Activated naive CD4-positive, alpha-beta T cell treated with Interleukin-2 at 50 U/mL for 16 hours (primary cell): Measurements from ENCODE around the gene SPATA7.
"Not testable (repeated sequence)": the region's sequence is repeated elsewhere in the genome, so short reads cannot be mapped to it uniquely, and the experiment has no call there.

Experiments used
- DNase-seq: peaks from one replicate; pipeline ENCODE4 v3.0.0-alpha.2; 2020

The SPATA7 gene, protein sequence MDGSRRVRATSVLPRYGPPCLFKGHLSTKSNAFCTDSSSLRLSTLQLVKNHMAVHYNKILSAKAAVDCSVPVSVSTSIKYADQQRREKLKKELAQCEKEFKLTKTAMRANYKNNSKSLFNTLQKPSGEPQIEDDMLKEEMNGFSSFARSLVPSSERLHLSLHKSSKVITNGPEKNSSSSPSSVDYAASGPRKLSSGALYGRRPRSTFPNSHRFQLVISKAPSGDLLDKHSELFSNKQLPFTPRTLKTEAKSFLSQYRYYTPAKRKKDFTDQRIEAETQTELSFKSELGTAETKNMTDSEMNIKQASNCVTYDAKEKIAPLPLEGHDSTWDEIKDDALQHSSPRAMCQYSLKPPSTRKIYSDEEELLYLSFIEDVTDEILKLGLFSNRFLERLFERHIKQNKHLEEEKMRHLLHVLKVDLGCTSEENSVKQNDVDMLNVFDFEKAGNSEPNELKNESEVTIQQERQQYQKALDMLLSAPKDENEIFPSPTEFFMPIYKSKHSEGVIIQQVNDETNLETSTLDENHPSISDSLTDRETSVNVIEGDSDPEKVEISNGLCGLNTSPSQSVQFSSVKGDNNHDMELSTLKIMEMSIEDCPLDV

DNA sequence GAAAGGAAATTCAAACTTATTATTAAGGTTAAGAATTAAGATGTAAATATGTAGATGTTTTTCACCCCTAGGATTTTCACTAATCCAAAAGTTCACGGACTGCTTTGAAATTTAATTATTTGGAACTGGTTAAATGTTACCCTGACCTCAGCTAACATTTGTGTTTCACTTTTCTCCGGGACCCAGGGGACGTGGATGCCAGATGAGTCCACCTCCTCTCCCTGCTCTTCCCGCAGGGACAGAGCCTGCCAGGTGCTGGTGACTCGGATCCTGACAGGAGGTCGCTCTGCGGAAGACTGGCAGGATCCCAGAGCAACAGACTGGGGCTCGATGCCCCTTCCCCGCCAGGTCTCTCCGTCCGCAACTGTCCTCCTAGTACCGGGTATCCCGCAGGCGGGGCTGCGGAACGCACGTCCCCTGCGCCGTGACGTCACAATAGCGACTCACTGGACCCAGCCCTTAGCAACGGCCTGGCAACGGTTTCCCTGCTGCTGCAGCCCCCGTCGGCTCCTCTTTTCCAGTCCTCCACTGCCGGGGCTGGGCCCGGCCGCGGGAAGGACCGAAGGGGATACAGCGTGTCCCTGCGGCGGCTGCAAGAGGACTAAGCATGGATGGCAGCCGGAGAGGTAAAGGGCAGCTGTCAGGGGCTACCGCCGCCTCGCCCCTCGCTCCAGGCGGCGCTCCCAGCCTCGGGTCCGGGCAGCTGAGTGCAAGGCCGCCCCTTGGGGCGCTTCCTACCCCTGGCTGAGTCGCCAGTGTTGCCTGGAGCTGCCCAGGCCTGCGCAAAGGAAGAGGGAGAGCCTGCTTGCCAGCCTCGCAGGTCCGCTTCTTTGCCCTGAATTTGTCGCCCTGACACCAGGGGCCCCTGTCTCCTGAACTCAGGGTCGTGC lies at the start of gene SPATA7:
SPATA7 (plus strand) TSS at position 446 of the 890 bp plus-strand sequence; CDS start at position 608, 162 bp downstream.
- DNase-seq = peak; percentile 83

DNA sequence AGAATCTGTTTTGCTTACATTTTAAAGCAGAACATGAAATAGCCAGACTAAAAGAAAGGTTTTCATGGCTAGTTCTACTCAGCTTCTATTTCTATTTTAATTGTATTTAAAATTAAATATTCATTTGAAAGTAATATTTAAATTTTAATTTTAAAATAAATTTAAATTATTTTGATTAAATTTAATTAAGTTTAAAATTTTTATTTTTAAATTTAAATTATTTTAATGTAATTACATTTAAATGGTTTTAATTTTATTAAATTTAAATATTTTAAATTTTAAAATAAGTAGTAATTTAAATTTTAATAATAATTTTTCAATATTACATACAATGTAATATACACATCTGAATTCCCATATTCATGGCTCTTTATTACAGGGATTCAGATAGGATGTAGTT lies 45.1 kb upstream of the SPATA7 start:
- no peak for DNase-seq

DNA sequence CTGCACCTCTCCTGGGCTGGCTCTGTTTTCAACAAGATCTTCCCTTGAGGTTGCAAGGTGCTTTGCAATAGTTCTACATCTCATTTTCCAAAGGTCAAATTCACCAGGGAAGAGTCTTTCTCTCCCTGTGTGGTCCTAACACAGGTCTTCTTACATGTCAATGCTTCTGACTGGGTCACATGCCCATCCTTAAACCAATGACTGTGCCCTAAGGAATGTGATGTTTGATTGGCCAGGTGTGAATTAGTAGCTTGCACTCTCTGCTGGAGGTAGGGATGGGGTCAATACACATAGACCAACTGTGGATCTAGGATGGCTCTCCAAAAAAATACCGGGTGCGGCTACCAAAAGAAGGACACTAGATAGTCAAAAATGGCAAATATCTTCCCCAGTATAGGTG lies 42.5 kb upstream of the SPATA7 start:
- no peak for DNase-seq

DNA sequence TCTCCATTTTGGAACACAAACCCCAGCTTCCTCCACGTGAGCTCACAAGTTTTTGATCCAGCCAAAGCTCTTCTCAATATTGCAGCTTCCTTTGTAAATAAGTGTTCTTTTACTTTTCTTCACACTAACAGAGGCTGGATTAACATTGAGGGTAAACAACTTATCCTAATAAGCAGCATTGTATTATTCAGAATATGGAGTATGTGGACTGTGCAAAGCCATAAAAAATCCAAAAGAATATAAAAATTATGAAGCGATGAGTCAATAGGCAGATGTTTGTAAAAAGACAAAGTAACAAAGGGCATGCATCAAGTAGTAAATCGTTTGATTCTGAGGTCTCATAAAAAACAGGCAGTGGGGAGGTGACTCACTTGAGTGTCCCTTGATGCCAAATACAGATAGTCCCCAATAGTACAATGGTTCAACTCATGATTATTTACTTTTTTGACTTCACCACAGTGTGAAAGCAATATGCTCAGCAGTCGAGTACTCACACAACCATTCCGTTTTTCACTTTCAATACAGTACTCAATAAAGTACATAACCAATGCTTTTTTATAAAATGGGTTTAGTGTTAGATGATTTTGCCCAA lies 39.3 kb upstream of the SPATA7 start:
- no peak for DNase-seq

DNA sequence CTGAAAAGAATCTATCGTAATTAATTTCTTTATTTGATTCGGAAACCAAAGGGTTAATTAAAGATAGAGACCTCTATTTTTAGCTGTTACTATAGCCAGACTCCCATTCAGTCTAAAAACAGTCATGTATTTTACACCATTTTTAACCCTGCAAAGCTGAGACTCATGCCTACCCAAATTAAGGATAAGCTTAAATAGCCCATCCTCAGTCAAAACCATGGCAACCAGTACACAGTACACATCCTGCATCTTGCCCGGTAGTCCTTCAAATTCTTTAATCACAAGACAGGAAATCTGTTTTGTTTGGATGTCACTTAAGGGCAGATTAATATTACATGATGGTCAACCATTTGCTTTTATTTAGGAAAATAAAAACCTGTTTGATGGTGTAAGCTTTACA lies 36.9 kb upstream of the SPATA7 start:
- no peak for DNase-seq

DNA sequence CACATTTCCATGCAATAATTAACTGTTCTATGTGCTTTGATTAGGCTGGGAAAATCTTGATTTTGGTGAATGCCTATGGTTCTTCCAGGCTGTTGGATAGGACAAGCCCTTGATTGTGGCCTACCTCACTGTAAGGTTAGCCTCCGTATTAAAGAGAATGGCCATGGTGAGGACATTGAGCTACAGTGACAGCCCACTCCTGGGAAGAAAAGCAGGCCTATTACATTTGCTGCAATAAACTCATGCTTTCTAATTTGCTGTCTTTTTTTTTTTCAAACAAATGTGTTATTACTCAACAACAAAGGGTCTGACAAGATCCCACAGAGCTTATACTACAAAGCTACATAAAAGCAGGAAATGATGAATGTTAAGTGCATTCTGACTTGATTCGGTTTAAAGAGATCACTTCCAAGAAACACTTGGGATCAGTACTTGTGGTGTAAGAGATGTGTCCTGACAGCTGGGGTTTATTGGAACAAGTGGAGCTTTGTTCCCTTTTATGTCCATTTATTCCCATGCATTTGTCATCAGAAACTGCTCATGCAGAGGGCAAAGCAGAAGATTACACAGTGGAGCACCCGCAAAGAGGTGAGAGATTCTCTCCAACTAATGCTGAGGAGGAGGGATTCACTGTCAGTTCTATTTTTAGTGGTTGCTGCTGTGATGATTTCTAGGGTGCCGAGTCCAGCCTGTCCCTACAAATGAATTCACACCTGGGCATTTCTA lies 33.3 kb upstream of the SPATA7 start:
- DNase-seq = no peak

DNA sequence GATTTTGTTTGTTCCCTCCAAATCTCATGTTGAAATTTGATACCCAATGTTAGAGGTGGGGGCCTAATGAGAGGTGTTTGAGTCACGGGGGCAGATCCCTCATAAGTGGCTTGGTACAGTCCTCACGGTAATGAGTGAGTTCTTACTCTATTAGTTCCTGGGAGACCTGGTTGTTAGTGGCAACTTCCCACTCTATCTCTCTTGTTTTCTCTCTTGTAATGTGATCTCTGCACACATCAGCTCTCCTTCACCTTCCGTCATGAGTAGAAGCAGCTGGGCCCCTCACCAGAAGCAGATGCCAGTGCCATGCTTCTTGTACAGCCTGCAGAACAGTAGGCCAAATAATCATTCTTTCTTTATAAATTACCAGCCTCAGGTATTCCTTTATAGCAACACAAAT lies 32.8 kb upstream of the SPATA7 start:
- DNase-seq = no peak

DNA sequence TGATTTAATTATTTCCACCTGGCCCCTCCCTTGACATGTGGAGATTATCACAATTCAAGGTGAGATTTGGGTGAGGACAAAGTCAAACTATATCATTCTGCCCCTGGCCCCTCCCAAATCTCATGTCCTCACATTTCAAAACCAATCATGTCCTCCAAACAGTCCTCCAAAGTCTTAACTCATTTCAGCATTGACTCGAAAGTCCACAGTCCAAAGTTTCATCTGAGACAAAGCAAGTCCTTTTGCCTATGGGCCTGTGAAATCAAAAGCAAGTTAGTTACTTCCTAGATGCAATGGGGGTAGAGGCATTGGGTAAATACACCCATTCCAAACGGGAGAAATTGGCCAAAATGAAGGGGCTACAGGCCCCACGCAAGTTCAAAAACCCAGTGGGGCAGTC lies 31.1 kb upstream of the SPATA7 start:
- no peak for DNase-seq

DNA sequence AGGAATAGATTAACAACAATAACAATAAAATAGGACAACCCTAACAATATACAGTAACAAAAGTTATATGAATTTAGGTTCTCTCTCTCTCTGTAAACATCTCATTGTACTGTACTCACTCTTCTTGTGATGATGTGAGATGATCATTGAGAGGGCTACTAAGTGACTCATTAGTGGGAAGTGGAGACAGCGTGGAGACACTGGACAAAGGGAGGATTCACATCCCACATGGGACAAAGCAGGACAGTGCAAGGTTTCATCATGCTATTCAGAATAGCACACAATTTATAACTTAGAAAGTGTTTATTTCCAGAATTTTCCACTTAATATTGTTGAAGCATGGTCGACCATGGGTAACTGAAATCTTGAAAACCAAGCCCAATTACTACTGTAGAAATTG lies 26.0 kb upstream of the SPATA7 start:
- DNase-seq = no peak

DNA sequence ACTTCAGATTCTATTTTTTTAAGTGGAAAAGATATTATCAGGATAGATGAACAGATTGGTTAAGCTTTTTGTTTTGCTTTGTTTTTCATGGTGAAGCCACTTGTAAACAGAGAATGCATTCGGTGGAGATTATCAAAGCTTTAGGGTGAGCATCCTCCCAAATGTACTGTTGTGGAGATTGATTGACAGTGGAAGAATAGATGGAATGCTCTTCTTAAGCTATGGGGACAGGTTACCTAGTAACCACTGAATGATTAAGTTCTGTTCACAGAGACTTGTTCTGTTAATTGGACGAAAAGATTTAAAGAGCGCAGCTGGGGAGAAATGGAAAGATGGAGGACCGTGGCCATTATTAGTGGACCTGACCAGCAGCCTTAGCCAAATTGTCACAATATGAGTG lies 21.8 kb upstream of the SPATA7 start:
- DNase-seq = no peak

DNA sequence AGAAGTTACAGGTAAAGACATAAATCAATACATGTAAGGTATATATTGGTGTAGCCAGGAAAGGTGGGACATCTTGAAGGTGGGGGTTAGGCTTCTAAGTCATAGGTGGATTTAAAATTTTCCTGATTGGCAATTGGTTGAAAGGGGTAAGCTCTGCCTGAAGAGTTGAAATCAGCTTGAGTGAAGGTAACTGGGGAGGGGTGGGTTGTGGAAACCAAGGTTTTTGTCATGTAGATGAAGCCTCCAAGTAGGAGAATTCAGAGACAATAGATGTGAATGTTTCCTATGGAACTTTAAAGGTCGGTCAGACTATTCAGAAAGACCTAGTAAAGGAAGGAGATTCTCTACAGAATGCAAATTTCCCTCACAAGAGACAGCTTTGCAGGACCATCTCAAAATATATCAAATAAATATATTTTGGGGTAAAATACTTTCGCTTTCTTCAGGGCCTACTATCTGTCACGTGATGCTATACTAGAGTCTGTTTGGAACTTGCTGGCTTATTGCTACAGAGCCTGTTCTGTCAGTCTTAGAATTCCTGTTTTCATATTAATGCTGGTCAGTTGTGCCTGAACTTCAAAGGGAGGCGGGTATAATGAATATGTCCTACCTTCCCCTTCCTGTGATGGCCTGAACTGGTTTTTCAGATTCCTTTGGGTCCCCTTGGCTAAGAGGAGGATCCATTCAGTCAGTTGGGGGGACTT lies 20.6 kb upstream of the SPATA7 start:
- no peak for DNase-seq

DNA sequence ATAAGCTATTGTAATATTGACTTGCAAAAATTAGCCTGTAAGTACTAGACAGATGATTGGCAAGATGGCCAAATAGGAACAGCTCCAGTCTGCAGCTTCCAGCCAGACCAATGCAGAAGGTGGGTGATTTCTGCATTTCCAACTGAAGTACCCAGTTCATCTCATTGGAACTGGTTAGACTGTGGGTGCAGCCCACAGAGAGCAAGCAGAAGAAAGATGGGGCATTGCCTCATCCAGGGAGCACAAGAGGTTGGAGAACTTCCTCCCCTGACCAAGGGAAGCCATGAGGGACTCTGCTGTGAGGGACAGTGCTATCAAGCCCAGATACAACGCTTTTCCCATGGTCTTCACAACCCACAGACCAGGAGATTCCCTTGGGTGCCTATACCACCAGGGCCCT lies 16.0 kb upstream of the SPATA7 start:
- DNase-seq = no peak

DNA sequence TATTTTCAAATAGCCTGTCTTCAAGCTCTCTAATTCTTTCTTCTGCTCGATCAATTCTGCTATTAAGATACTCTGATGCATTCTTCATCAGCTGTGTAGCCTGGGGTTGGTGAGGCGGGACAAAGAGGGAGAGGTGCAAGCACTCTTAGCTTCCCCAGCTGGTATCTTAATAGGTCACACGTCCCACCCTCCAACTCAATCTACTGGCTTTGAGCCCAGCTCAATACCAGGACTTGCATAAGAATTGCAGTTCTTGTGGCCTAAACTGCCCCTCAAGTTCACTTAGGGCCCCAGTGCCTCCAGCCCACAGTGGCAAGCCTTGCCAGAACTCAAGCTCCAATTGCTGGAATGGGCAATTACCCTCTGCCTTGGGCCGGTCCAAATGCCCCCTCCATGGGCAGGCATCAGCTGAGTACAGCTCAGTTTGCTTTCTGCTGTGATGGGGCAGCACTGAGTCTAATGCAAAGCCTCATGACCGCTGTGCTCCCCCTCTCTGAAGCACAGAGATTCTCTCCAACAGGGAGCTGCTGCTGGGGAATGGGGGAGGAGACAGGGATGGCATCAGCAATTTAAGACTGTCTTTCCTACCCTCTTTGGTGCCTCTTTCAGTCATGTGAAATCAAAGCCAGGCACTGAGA lies 5.6 kb upstream of the SPATA7 start:
- no peak for DNase-seq

DNA sequence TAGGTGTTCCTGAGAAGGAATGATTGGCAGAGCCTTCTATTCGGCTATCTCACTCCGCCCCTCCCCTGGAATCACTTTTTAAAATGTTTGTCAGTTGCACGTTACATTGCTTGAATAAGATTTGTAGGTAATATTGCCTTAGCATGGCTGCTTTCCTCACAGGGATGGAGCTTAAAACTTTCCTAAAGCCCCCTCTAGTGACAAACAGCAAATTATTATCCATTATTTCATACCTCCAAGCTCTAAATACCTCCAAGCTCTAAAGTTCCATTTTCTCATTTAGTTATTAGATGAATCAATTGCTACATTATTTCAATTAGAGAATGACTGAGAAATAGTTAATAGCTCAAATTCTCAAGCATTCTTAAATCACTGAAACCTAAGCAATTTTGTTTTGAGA lies 5.1 kb upstream of the SPATA7 start:
- DNase-seq = no peak

DNA sequence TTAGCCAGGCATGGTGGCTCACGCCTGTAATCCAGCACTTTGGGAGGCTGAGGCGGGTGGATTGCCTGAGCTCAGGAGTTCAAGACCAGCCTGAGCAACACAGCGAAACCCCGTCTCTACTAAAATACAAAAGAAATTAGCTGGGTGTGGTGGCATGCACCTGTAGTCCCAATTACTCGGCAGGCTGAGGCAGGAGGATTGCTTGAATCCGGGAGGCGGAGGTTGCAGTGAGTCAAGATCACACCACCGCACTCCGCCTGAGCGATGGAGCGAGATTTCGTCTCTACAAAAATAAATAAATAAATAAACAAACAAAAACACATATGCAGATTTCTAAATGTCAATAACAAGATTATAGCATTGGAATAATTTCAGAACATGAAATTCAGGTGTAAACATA lies 3.8 kb upstream of the SPATA7 start:
- not testable (repeated sequence) for DNase-seq

DNA sequence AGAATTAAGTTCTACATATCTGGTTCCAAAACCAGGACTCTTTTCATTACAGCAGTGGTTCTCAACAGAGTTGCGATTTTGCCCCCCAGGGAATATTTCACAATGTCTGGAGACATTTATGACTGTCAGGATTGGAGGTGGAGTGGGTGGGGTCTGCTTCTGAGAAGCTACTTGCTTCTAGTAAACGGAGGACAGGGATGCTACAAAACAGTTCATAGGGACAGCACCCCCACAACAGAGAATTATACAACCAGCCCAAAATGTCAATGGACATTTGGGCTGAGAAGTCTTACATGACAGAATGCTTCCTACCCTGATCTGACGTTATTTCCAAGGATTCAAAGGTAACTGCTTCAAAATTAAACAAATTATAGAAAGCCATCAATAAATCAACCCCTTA lies 739 bp upstream of the SPATA7 start:
- DNase-seq = no peak

DNA sequence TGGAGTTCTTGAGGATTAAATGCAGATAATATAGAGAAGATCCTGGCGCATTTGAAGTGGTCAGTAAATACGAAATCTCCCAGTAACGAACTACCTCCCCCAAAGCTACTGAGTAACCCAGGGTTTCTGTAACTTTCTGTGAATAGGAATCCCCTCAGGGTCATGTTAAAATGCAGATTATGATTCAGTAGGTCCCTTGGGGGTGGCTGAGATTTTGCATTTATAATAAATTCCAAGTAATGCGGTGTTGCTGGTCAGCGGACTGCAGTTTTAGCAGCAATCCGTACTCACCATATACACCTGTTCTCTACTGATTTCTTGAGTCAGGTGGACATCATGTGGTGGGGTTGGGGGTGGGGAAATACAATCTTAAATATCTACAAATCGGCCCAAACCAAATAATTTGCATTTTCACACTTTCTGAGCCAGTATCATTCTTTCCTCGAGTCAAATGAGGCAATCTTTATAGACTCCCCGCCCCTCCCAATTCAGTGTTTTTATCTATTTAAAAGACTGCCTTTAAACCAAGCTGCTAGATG lies 868 bp downstream of the SPATA7 start:
- DNase-seq = no peak

DNA sequence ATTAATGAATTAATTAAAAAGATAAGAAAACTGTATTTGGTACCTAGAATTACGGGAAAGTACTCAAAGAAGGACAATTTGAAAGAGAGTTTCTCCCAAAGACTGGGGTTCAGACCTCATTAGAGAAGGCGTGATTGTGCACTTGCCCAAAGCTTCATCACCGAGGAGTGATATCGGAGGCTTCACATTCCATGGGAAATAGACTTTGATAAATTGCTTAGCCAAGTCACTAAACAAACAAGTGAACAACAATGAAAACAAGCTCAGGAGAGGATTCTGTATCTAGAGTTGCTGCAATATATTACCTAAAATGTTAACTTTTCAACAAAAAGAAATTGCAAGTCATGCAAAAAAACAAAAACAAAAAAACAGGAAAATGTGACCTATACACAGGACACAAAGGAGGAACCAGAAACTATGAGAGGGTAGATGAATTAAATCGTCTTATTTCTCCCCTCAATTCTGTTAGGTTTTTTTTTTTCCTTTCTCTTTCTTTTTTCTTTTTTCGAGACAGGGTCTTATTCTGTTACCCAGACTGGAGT lies 3.4 kb downstream of the SPATA7 start:
- DNase-seq = no peak

DNA sequence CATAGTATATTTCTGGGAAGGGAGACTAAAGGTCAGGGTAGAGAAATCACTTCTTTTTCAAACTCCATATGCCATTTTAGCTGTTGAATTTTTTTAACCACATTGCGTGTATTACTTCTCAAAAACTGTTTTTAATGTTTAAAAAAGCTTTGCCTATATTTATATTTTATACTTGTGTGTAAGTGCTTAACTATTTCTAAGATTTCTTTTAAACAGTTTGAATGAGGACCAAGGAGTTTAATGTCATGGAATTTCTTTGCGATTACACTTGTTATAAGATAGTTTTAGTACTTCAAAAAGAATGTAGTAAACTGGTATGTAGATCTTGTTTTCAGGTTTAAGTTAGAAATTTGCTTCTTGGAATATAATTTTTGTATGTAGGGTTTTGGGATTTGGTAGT lies 7.2 kb downstream of the SPATA7 start:
- no peak for DNase-seq

DNA sequence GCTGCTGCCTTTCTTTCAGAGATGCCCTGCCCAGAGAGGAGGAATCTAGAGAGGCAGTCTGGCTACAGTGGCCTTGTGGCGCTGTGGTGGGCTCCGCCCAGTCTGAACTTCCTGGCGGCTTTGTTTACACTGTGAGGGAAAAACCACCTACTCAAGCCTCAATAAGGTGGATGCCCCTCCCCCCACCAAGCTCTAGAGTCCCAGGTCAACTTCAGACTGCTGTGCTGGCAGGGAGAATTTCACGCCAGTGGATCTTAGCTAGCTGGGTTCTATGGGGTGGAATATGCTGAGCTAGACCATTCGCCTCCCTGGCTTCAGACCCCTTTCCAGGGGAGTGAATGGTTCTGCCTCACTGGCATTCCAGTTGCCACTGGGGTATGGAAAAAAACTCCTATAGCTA lies 25.6 kb downstream of the SPATA7 start:
- no peak for DNase-seq

DNA sequence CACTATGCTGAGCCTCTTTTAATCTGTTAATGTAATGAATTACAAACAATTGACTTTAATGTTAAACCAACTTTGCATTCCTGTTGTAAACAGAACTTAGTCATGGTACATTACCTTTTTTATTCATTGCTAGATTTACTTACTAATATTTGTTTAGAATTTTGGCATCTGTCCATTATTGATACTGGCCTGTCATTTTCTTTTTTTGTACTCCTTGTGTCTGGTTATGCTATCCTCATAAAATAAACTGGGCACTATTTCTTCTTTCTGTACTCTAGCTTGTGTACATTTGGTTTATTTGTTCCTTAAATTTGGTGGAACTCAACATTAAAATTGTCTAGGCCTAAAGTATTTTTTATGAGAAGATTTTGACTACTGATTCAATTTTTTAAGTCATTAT lies 32.1 kb downstream of the SPATA7 start:
- no peak for DNase-seq
